GM19035 (cell line): ENCODE results near the gene CNIH4.
"Not testable (repeated sequence)": the region's sequence is repeated elsewhere in the genome, so short reads cannot be mapped to it uniquely, and the experiment has no call there.

Source experiments
- ATAC-seq: cut with Tn5 transposase; IDR thresholded peaks from one replicate; pipeline ENCODE4 v1.9.1; 2021; ENCODE audit not compliant: unreplicated experiment

Gene CNIH4

GRCh38 chr1:224393294-224393693 lies 36.6 kb downstream of the CNIH4 start:
- ATAC-seq = no peak

- no peak for ATAC-seq
Observed at GRCh38 chr1:224399887-224400286, 43.2 kb downstream of the CNIH4 start.

- ATAC-seq = no peak
Observed at GRCh38 chr1:224402472-224403036, 45.9 kb downstream of the CNIH4 start.

- no peak for ATAC-seq
Observed at GRCh38 chr1:224404916-224405603, 48.4 kb downstream of the CNIH4 start.

- no peak for ATAC-seq
Observed at GRCh38 chr1:224405604-224405970, 48.9 kb downstream of the CNIH4 start.

GRCh38 chr1:224406216-224406615 lies 49.5 kb downstream of the CNIH4 start:
- ATAC-seq = no peak

GRCh38 chr1:224407571-224408293 lies 51.1 kb downstream of the CNIH4 start:
- ATAC-seq = no peak

GRCh38 chr1:224408294-224408590 lies 51.6 kb downstream of the CNIH4 start:
- no peak for ATAC-seq

GRCh38 chr1:224411766-224412165 lies 55.1 kb downstream of the CNIH4 start:
- ATAC-seq = no peak

GRCh38 chr1:224420106-224420505 lies 63.4 kb downstream of the CNIH4 start:
- ATAC-seq = no peak

- no peak for ATAC-seq
Observed at GRCh38 chr1:224425279-224425884, 68.7 kb downstream of the CNIH4 start.

GRCh38 chr1:224426869-224427268 lies 70.2 kb downstream of the CNIH4 start:
- not testable (repeated sequence) for ATAC-seq

GRCh38 chr1:224427346-224427745 lies 70.7 kb downstream of the CNIH4 start:
- no peak for ATAC-seq

- ATAC-seq = not testable (repeated sequence)
Observed at GRCh38 chr1:224428713-224429112, 72.0 kb downstream of the CNIH4 start.
